Upper lobe of left lung (tissue), 4 donors: ENCODE data around the gene ISOC2.

ENCODE experiments used
- CTCF ChIP-seq, 6 experiments: fragments of 450-650 bp in 4 of 6; fragments of 200-600 bp in 2 of 6; sonication (generic) in 2 of 6; IDR thresholded peaks; one replicate each; pipeline ENCODE4 v1.5.1; 2016 to 2019; ENCODE audit warnings: antibody characterized with exemption in 6 of 6
- EP300 ChIP-seq, 4 donors: sonication (generic); formaldehyde crosslinking; IDR thresholded peaks; one replicate each; pipeline ENCODE4 v1.5.1; 2017; ENCODE audit warnings: antibody characterized with exemption in 4 of 4, control low read depth in 2 of 4

- TF ChIP-seq CTCF (IDR thresholded peaks at IDR 0.05) (no peak), EP300 (IDR thresholded peaks at IDR 0.05) (no peak)
Measured at GRCh38 chr19:55491546-55492360, 30.3 kb upstream of the ISOC2 start.
